K562 (cell line): ENCODE measurements around the gene TIFAB. TPM values are rescaled to one million over a fixed set of nuclear protein-coding genes. Genes with fewer than 3 reads are reported as not detected.

Experiments
- BRCA1 ChIP-seq, 2 experiments: fragments of 450-650 bp in 1 of 2; sonication (generic) in 1 of 2; formaldehyde crosslinking in 1 of 2; IDR thresholded peaks; 2 replicates each; pipeline versions ENCODE4 v1.5.0 to v1.6.1; 2017 to 2020; ENCODE audit warnings: mild to moderate bottlenecking in 1 of 2, missing genetic modification reagents in 1 of 2
- CAMTA2 ChIP-seq: fragments of 250-450 bp; sonication (Bioruptor Pico); conservative IDR thresholded peaks from 2 replicates; pipeline ENCODE4 v1.5.1; 2022
- CBX2 ChIP-seq: fragments of 200-600 bp; sonication (generic); IDR thresholded peaks from one replicate; pipeline ENCODE4 v1.6.1; 2012; ENCODE audit warnings: mild to moderate bottlenecking, low read length, inconsistent platforms; ENCODE audit not compliant: insufficient read depth, poor library complexity, severe bottlenecking
- EP300 ChIP-seq: IDR thresholded peaks from 2 replicates; pipeline ENCODE4 v1.6.1; 2012; ENCODE audit warnings: low read length, improper control_type of control experiment
- ETS2 ChIP-seq: IDR thresholded peaks from 2 replicates; pipeline ENCODE4 v1.6.1; 2016; ENCODE audit warnings: borderline replicate concordance, missing genetic modification characterization, mild to moderate bottlenecking, moderate library complexity, missing compliant biosample characterization; ENCODE audit not compliant: poor library complexity, severe bottlenecking
- GTF2F1 ChIP-seq: IDR thresholded peaks from 2 replicates; pipeline ENCODE4 v1.6.1; 2011; ENCODE audit warnings: low read depth, low read length, improper control_type of control experiment
- JUN ChIP-seq, 2 experiments: sonication (generic) in 1 of 2; formaldehyde crosslinking in 1 of 2; IDR thresholded peaks; 2 replicates each; pipeline versions ENCODE4 v1.6.1 to v1.8.0; 2012 to 2022; ENCODE audit warnings: borderline replicate concordance in 2 of 2, mild to moderate bottlenecking in 2 of 2, improper control_type of control experiment in 1 of 2, low read depth in 1 of 2, low read length in 1 of 2, missing genetic modification reagents in 1 of 2
- KAT2B ChIP-seq: IDR thresholded peaks from one replicate; pipeline ENCODE4 v1.6.1; 2012; ENCODE audit warnings: low read depth, mild to moderate bottlenecking, control low read depth, inconsistent platforms, low read length, moderate library complexity
- L3MBTL2 ChIP-seq: fragments of 450-650 bp; IDR thresholded peaks from 2 replicates; pipeline ENCODE4 v1.6.1; 2016; ENCODE audit warnings: mild to moderate bottlenecking, moderate library complexity
- MTA3 ChIP-seq: fragments of 450-650 bp; formaldehyde crosslinking; IDR thresholded peaks from 2 replicates; pipeline ENCODE4 v1.6.1; 2017; ENCODE audit warnings: mild to moderate bottlenecking, borderline replicate concordance
- PRDM10 ChIP-seq: fragments of 450-650 bp; IDR thresholded peaks from 2 replicates; pipeline ENCODE4 v1.6.1; 2018; ENCODE audit not compliant: partially characterized antibody
- RNF2 ChIP-seq: sonication (generic); IDR thresholded peaks from 2 replicates; pipeline ENCODE4 v1.6.1; 2016
- STAT5A ChIP-seq: IDR thresholded peaks from 2 replicates; pipeline ENCODE4 v1.6.1; 2012; ENCODE audit warnings: low read length, inconsistent platforms, borderline replicate concordance
- TARDBP ChIP-seq: fragments of 450-650 bp; IDR thresholded peaks from 2 replicates; pipeline ENCODE4 v1.6.1; 2016
- polyA plus RNA-seq, 8 experiments: library from polyadenylated mRNA; depleted of rRNA in 4 of 8; stranded (reverse) in 5 of 8; unstranded in 3 of 8; fragments of >200 nt; fragmentation: Nextera tagmentation in 2 of 8; fragmentation: Illumina TruSeq in 1 of 8; extraction: Ambion mirVana in 2 of 8; extraction: Trizol in 1 of 8; gene quantifications; 2 replicates each; pipeline versions ENCODE4 v1.2.1 to v1.2.3, GENCODE V29; 2011 to 2014; ENCODE audit warnings: inconsistent platforms in 1 of 8, missing spikeins in 1 of 8
- total RNA-seq, 7 experiments: library from RNA; depleted of rRNA in 6 of 7; stranded (reverse); fragments of >200 nt in 6 of 7; fragmentation: Illumina TruSeq in 2 of 7; extraction: Trizol in 2 of 7; gene quantifications; 2 replicates each; pipeline versions ENCODE4 v1.2.1 to v1.2.3, GENCODE V29; 2011 to 2021; ENCODE audit warnings: low replicate concordance in 1 of 7
- TF ChIP-seq, protein P1 (sequence below): IDR thresholded peaks from 3 replicates; pipeline ENCODE4 v1.6.1; 2011; ENCODE audit warnings: borderline replicate concordance, mild to moderate bottlenecking, moderate library complexity; ENCODE audit not compliant: insufficient read length; ENCODE audit errors: extremely low read depth
- TF ChIP-seq, protein P2 (sequence below): fragments of 450-650 bp; IDR thresholded peaks from 2 replicates; pipeline ENCODE4 v1.6.1; 2016; ENCODE audit warnings: antibody characterized with exemption

TIFAB gene
- total and polyA plus RNA-seq, 9 of the 15 experiments (the other 6 are each of a cell fraction or from before 2014, with no cell fraction given), result not detected

- TF ChIP-seq PRDM10 (no peak), TARDBP (no peak), CBX2 (no peak), L3MBTL2 (no peak), CAMTA2 (no peak), ETS2 (tag) (no peak), JUN (IDR thresholded peaks at IDR 0.05; ENCODE audit: borderline replicate concordance, low read depth, low read length) (no peak), JUN (CRISPR knock-in tag; IDR thresholded peaks at IDR 0.05; ENCODE audit: borderline replicate concordance) (no peak), MTA3 (no peak), STAT5A (peak; percentile 55; the same call in 1 of the 2 replicates), RNF2 (peak; percentile 48; the same call in 1 of the 2 replicates), GTF2F1 (no peak), BRCA1 (IDR thresholded peaks at IDR 0.05) (no peak), BRCA1 (CRISPR knock-in tag; IDR thresholded peaks at IDR 0.05) (no peak), EP300 (peak; percentile 74; the same call in 1 of the 2 replicates), KAT2B (no peak)
- TF ChIP-seq, protein P1, sequence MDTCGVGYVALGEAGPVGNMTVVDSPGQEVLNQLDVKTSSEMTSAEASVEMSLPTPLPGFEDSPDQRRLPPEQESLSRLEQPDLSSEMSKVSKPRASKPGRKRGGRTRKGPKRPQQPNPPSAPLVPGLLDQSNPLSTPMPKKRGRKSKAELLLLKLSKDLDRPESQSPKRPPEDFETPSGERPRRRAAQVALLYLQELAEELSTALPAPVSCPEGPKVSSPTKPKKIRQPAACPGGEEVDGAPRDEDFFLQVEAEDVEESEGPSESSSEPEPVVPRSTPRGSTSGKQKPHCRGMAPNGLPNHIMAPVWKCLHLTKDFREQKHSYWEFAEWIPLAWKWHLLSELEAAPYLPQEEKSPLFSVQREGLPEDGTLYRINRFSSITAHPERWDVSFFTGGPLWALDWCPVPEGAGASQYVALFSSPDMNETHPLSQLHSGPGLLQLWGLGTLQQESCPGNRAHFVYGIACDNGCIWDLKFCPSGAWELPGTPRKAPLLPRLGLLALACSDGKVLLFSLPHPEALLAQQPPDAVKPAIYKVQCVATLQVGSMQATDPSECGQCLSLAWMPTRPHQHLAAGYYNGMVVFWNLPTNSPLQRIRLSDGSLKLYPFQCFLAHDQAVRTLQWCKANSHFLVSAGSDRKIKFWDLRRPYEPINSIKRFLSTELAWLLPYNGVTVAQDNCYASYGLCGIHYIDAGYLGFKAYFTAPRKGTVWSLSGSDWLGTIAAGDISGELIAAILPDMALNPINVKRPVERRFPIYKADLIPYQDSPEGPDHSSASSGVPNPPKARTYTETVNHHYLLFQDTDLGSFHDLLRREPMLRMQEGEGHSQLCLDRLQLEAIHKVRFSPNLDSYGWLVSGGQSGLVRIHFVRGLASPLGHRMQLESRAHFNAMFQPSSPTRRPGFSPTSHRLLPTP, result no peak
- TF ChIP-seq, protein P2, sequence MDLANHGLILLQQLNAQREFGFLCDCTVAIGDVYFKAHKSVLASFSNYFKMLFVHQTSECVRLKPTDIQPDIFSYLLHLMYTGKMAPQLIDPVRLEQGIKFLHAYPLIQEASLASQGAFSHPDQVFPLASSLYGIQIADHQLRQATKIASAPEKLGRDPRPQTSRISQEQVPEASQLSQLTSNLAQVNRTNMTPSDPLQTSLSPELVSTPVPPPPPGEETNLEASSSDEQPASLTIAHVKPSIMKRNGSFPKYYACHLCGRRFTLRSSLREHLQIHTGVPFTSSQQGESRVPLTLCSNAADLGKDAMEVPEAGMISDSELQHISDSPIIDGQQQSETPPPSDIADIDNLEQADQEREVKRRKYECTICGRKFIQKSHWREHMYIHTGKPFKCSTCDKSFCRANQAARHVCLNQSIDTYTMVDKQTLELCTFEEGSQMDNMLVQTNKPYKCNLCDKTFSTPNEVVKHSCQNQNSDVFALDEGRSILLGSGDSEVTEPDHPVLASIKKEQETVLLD, result peak; percentile 27; the same call in 1 of the 2 replicates
Observed at GRCh38 chr5:135476615-135477581, 24.7 kb upstream of the TIFAB start (continued).
